ENCODE measurements around the gene UNC80.

GRCh38 chr2:209937893-209938292 lies 166.3 kb downstream of the UNC80 start:
- TF ChIP-seq GATA2 (IDR thresholded peaks at IDR 0.05; ENCODE audit: insufficient read depth, insufficient read length, low read depth, low read length) (no peak), CTCF (IDR thresholded peaks at IDR 0.05; ENCODE audit: extremely low read depth in 1 of 2, insufficient read depth in 1 of 2, low read depth in 1 of 2, low read length in 2 of 2) (no peak)

All from endothelial cell of umbilical vein (primary cell).